Inferior parietal cortex (tissue), 1 donor: Measurements from ENCODE around the gene HSPB2.
"Not testable (repeated sequence)": the region's sequence is repeated elsewhere in the genome, so short reads cannot be mapped to it uniquely, and the experiment has no call there.

Experiments used
- DNase-seq: peaks from one replicate; pipeline ENCODE4 v3.0.0-alpha.2; 2016; ENCODE audit errors: extremely low spot score

The HSPB2 gene

GRCh38 chr11:111913031-111913861 is 712 bp downstream of the HSPB2 start:
- DNase-seq = no peak

- DNase-seq = peak; percentile 77
Measured at GRCh38 chr11:111913997-111914396, 1.5 kb downstream of the HSPB2 start.

- DNase-seq = no peak
Measured at GRCh38 chr11:111916768-111917167, 4.2 kb downstream of the HSPB2 start.

- no peak for DNase-seq
Measured at GRCh38 chr11:111917312-111917711, 4.8 kb downstream of the HSPB2 start.

- no peak for DNase-seq
Measured at GRCh38 chr11:111917788-111918187, 5.3 kb downstream of the HSPB2 start.

- DNase-seq = no peak
Measured at GRCh38 chr11:111918390-111919256, 6.1 kb downstream of the HSPB2 start, which contains the start of gene C11orf52. TSS of gene C11orf52 (plus strand) at chr11:111918913. CDS start at chr11:111918973, 60 bp downstream.

- DNase-seq = no peak
Measured at GRCh38 chr11:111920908-111921307, 8.4 kb downstream of the HSPB2 start.

GRCh38 chr11:111921541-111922230 is 9.2 kb downstream of the HSPB2 start:
- no peak for DNase-seq

GRCh38 chr11:111922803-111923202 is 10.3 kb downstream of the HSPB2 start:
- peak; percentile 63 for DNase-seq

GRCh38 chr11:111923351-111923788 is 10.8 kb downstream of the HSPB2 start:
- DNase-seq = no peak

GRCh38 chr11:111923951-111924350 is 11.4 kb downstream of the HSPB2 start:
- DNase-seq = no peak

- DNase-seq = no peak
Measured at GRCh38 chr11:111925953-111926352, 13.4 kb downstream of the HSPB2 start.

- DNase-seq = peak; percentile 92
Measured at GRCh38 chr11:111926505-111927391, 14.2 kb downstream of the HSPB2 start.

- DNase-seq = no peak
Measured at GRCh38 chr11:111930472-111930871, 17.9 kb downstream of the HSPB2 start.

GRCh38 chr11:111932611-111932950 is 20.0 kb downstream of the HSPB2 start:
- DNase-seq = peak; percentile 53

GRCh38 chr11:111933176-111933575 is 20.6 kb downstream of the HSPB2 start:
- DNase-seq = not testable (repeated sequence)

GRCh38 chr11:111933872-111934271 is 21.3 kb downstream of the HSPB2 start:
- no peak for DNase-seq

- DNase-seq = no peak
Measured at GRCh38 chr11:111934306-111934705, 21.8 kb downstream of the HSPB2 start.

- DNase-seq = no peak
Measured at GRCh38 chr11:111935317-111936039, 22.9 kb downstream of the HSPB2 start.

GRCh38 chr11:111936040-111936540 is 23.6 kb downstream of the HSPB2 start:
- DNase-seq = no peak
